OCI-LY3 (cell line): ENCODE results near the gene LACC1.

ENCODE experiments used
- H2AFZ ChIP-seq: fragments of 200-600, 300-600 bp; shearing (Covaris generic); 2 replicates; pipeline ENCODE4 v1.6.0; 2014; ENCODE audit warnings: antibody characterized with exemption, low read depth, low read length
- H3K27ac ChIP-seq: fragments of 200-600, 300-600 bp; sonication (generic); 2 replicates; pipeline ENCODE4 v1.5.1; 2014; ENCODE audit warnings: mild to moderate bottlenecking, low read length, moderate library complexity, mixed read lengths
- H3K27me3 ChIP-seq: fragments of 200-600, 300-600 bp; sonication (generic); 2 replicates; pipeline ENCODE4 v1.6.1; 2014; ENCODE audit warnings: low read depth, low read length, mixed read lengths
- H3K36me3 ChIP-seq: fragments of 200-600, 300-600 bp; sonication (generic); replicated peaks from 2 replicates; pipeline ENCODE3; 2014; ENCODE audit warnings: low read depth, low read length, mixed read lengths
- H3K4me1 ChIP-seq: fragments of 300-600, 200-600 bp; sonication (generic); 2 replicates; pipeline ENCODE4 v1.6.1; 2014; ENCODE audit warnings: low read length, mixed read lengths
- H3K4me2 ChIP-seq: fragments of 200-600, 300-600 bp; sonication (generic); 2 replicates; pipeline ENCODE4 v1.6.1; 2014; ENCODE audit warnings: low read length, mixed read lengths
- H3K4me3 ChIP-seq: fragments of 300-600, 200-600 bp; sonication (generic); 2 replicates; pipeline ENCODE4 v1.5.1; 2014; ENCODE audit warnings: antibody characterized with exemption, mild to moderate bottlenecking, low read length, moderate library complexity
- H3K79me2 ChIP-seq: fragments of 300-600, 200-600 bp; shearing (Covaris generic); 2 replicates; pipeline ENCODE4 v1.6.1; 2014; ENCODE audit warnings: mild to moderate bottlenecking, low read length, mixed read lengths
- H3K9ac ChIP-seq: fragments of 300-600, 200-600 bp; shearing (Covaris generic); 2 replicates; pipeline ENCODE4 v1.6.0; 2014; ENCODE audit warnings: mild to moderate bottlenecking, low read length, moderate library complexity
- H3K9me3 ChIP-seq: fragments of 200-600, 300-600 bp; shearing (Covaris generic); 2 replicates; pipeline ENCODE4 v1.6.1; 2014; ENCODE audit warnings: low read length, mixed read lengths; ENCODE audit not compliant: insufficient read depth
- H4K20me1 ChIP-seq: fragments of 200-600, 300-600 bp; sonication (generic); 2 replicates; pipeline ENCODE4 v1.6.1; 2016; ENCODE audit warnings: low read length, mixed read lengths; ENCODE audit not compliant: insufficient read depth
- CTCF ChIP-seq: fragments of 200-600, 300-600 bp; sonication (generic); IDR thresholded peaks from 2 replicates; pipeline ENCODE4 v1.5.1; 2014; ENCODE audit warnings: antibody characterized with exemption, low read length, low read depth
- EZH2phosphoT487 ChIP-seq: fragments of 200-600 bp; shearing (Covaris generic); IDR thresholded peaks from 2 replicates; pipeline ENCODE4 v1.6.1; 2018; ENCODE audit warnings: antibody characterized with exemption, mixed run types, low read depth

Gene LACC1

GRCh38 chr13:43933378-43933777 is 53.7 kb downstream of the LACC1 start:
- TF ChIP-seq CTCF (no peak), EZH2phosphoT487 (peak; percentile 99)
- no peak overlapping the region for H3K4me2 ChIP-seq
- peaks cover 66% of the 10 kb centered on the region for H4K20me1 ChIP-seq
- no peak overlapping the region for H2AFZ ChIP-seq
- peaks cover 27% of the 10 kb centered on the region for H3K9me3 ChIP-seq
- H3K9ac ChIP-seq: no peak overlapping the region
- H3K36me3 ChIP-seq: peaks cover 5% of the 10 kb centered on the region
- H3K79me2 ChIP-seq: no peaks in the 10 kb centered on the region
- peaks cover 12% of the 10 kb centered on the region for H3K4me1 ChIP-seq
- H3K27ac ChIP-seq: no peak overlapping the region
- H3K4me3 ChIP-seq: no peak overlapping the region
- H3K27me3 ChIP-seq: peaks cover 96% of the 10 kb centered on the region

- H3K27me3 ChIP-seq: peaks cover 96% of the 10 kb centered on the region
- H3K27ac ChIP-seq: no peak overlapping the region
- peaks cover 27% of the 10 kb centered on the region for H3K9me3 ChIP-seq
- H3K4me2 ChIP-seq: no peak overlapping the region
- peaks cover 75% of the 10 kb centered on the region for H4K20me1 ChIP-seq
- H3K9ac ChIP-seq: no peak overlapping the region
- no peak for TF ChIP-seq EZH2phosphoT487
- no peak for TF ChIP-seq CTCF
- no peaks in the 10 kb centered on the region for H3K79me2 ChIP-seq
- H3K4me1 ChIP-seq: peaks cover 12% of the 10 kb centered on the region
- H2AFZ ChIP-seq: no peak overlapping the region
- no peak overlapping the region for H3K4me3 ChIP-seq
- H3K36me3 ChIP-seq: peaks cover 5% of the 10 kb centered on the region
Measured at GRCh38 chr13:43934273-43934672, 54.6 kb downstream of the LACC1 start.

- H3K4me2 ChIP-seq: no peak overlapping the region
- H3K4me3 ChIP-seq: no peak overlapping the region
- peaks cover 74% of the 10 kb centered on the region for H4K20me1 ChIP-seq
- peaks cover 19% of the 10 kb centered on the region for H3K9me3 ChIP-seq
- H3K4me1 ChIP-seq: peaks cover 12% of the 10 kb centered on the region
- no peak overlapping the region for H2AFZ ChIP-seq
- H3K79me2 ChIP-seq: no peaks in the 10 kb centered on the region
- H3K27ac ChIP-seq: no peak overlapping the region
- no peak for TF ChIP-seq EZH2phosphoT487
- no peak for TF ChIP-seq CTCF
- peaks cover 92% of the 10 kb centered on the region for H3K27me3 ChIP-seq
- peaks cover under 1% of the 10 kb centered on the region for H3K36me3 ChIP-seq
- H3K9ac ChIP-seq: no peak overlapping the region
Measured at GRCh38 chr13:43935878-43936277, 56.2 kb downstream of the LACC1 start.

- no peaks in the 10 kb centered on the region for H3K36me3 ChIP-seq
- no peak overlapping the region for H3K4me3 ChIP-seq
- H3K4me2 ChIP-seq: no peak overlapping the region
- peaks cover 12% of the 10 kb centered on the region for H3K9me3 ChIP-seq
- H3K27ac ChIP-seq: no peak overlapping the region
- no peaks in the 10 kb centered on the region for H3K79me2 ChIP-seq
- H4K20me1 ChIP-seq: peaks cover 81% of the 10 kb centered on the region
- no peak overlapping the region for H2AFZ ChIP-seq
- no peak overlapping the region for H3K9ac ChIP-seq
- peaks cover 91% of the 10 kb centered on the region for H3K27me3 ChIP-seq
- H3K4me1 ChIP-seq: peaks cover 12% of the 10 kb centered on the region
- TF ChIP-seq CTCF: no peak
- no peak for TF ChIP-seq EZH2phosphoT487
Measured at GRCh38 chr13:43936647-43937046, 56.9 kb downstream of the LACC1 start.
